HEK293 (cell line): ENCODE measurements around the gene MLLT6.

Experiments used
- CTCF ChIA-PET: fragments of 350-600 bp; formaldehyde crosslinking; extraction: SDS; loops from one replicate; lab custom pipeline; 2021; ENCODE audit warnings: antibody characterized with exemption; lab: Yijun Ruan, JAX
- POLR2A ChIA-PET: fragments of 300-600 bp; formaldehyde crosslinking; extraction: SDS; loops from one replicate; lab custom pipeline; 2020; ENCODE audit warnings: antibody characterized with exemption, inconsistent platforms; lab: Yijun Ruan, JAX
- H3K27ac ChIP-seq: fragments of 200-500 bp; sonication (Bioruptor generic); 2 replicates; pipeline ENCODE4 v1.5.1; 2014; ENCODE audit warnings: low read depth, low read length, control low read depth, inconsistent platforms; ENCODE audit errors: extremely low read depth
- H3K36me3 ChIP-seq, 2 experiments: fragments of 200-500 bp in 1 of 2; sonication (Bioruptor generic) in 1 of 2; 1 replicate in 1 of 2; 2 replicates in 1 of 2; pipeline ENCODE4 v1.5.1; 2014 to 2017; ENCODE audit warnings: inconsistent platforms in 2 of 2, low read length in 2 of 2; ENCODE audit not compliant: control insufficient read depth in 2 of 2, insufficient read depth in 1 of 2
- H3K4me1 ChIP-seq: fragments of 200-500 bp; sonication (Bioruptor generic); 2 replicates; pipeline ENCODE4 v1.5.1; 2014; ENCODE audit warnings: mild to moderate bottlenecking, low read length, inconsistent platforms; ENCODE audit not compliant: control insufficient read depth, insufficient read depth
- H3K4me3 ChIP-seq: 2 replicates; pipeline ENCODE4 v1.5.1; 2011; ENCODE audit warnings: low read depth, mild to moderate bottlenecking, control low read depth, low read length, moderate library complexity
- H3K9me3 ChIP-seq: fragments of 200-500 bp; sonication (Bioruptor generic); 2 replicates; pipeline ENCODE4 v1.5.1; 2014; ENCODE audit warnings: low read depth, low read length, inconsistent platforms; ENCODE audit not compliant: control insufficient read depth, insufficient read depth
- GFI1B ChIP-seq: fragments of 450-650 bp; formaldehyde crosslinking; IDR thresholded peaks from 2 replicates; pipeline ENCODE4 v1.5.1; 2016; ENCODE audit warnings: missing biosample characterization, missing genetic modification characterization
- KLF1 ChIP-seq: fragments of 450-650 bp; formaldehyde crosslinking; IDR thresholded peaks from 2 replicates; pipeline ENCODE4 v1.5.1; 2016; ENCODE audit warnings: missing biosample characterization, missing genetic modification characterization
- RBAK ChIP-seq: fragments of 450-650 bp; formaldehyde crosslinking; IDR thresholded peaks from 2 replicates; pipeline ENCODE4 v1.5.1; 2016; ENCODE audit warnings: missing biosample characterization, missing genetic modification characterization
- SCRT2 ChIP-seq: fragments of 450-650 bp; formaldehyde crosslinking; IDR thresholded peaks from 2 replicates; pipeline ENCODE4 v1.5.1; 2016; ENCODE audit warnings: missing biosample characterization, missing genetic modification characterization
- SP2 ChIP-seq: fragments of 450-650 bp; formaldehyde crosslinking; IDR thresholded peaks from 2 replicates; pipeline ENCODE4 v1.5.1; 2016; ENCODE audit warnings: missing biosample characterization, missing genetic modification characterization
- SP7 ChIP-seq: fragments of 450-650 bp; formaldehyde crosslinking; IDR thresholded peaks from 2 replicates; pipeline ENCODE4 v1.5.1; 2016; ENCODE audit warnings: missing biosample characterization, missing genetic modification characterization
- ZBTB17 ChIP-seq: fragments of 450-650 bp; formaldehyde crosslinking; IDR thresholded peaks from 2 replicates; pipeline ENCODE4 v1.5.1; 2016; ENCODE audit warnings: missing biosample characterization, missing genetic modification characterization
- ZIC2 ChIP-seq: fragments of 450-650 bp; formaldehyde crosslinking; IDR thresholded peaks from 2 replicates; pipeline ENCODE4 v1.5.1; 2016; ENCODE audit warnings: missing biosample characterization, missing genetic modification characterization
- ZNF138 ChIP-seq: fragments of 450-650 bp; formaldehyde crosslinking; IDR thresholded peaks from 2 replicates; pipeline ENCODE4 v1.5.1; 2016; ENCODE audit warnings: missing biosample characterization, missing genetic modification characterization, borderline replicate concordance
- ZNF221 ChIP-seq: fragments of 450-650 bp; formaldehyde crosslinking; IDR thresholded peaks from 2 replicates; pipeline ENCODE4 v1.5.1; 2017; ENCODE audit warnings: missing biosample characterization, missing genetic modification characterization, borderline replicate concordance
- ZNF394 ChIP-seq: fragments of 450-650 bp; formaldehyde crosslinking; IDR thresholded peaks from 2 replicates; pipeline ENCODE4 v1.5.1; 2016; ENCODE audit warnings: missing biosample characterization, missing genetic modification characterization, mild to moderate bottlenecking, moderate library complexity, borderline replicate concordance
- ZNF416 ChIP-seq: fragments of 450-650 bp; formaldehyde crosslinking; IDR thresholded peaks from 2 replicates; pipeline ENCODE4 v1.5.1; 2016; ENCODE audit warnings: missing biosample characterization, missing genetic modification characterization
- ZNF514 ChIP-seq: fragments of 450-650 bp; formaldehyde crosslinking; IDR thresholded peaks from 2 replicates; pipeline ENCODE4 v1.5.1; 2016; ENCODE audit warnings: missing biosample characterization, missing genetic modification characterization
- ZNF521 ChIP-seq: fragments of 450-650 bp; formaldehyde crosslinking; IDR thresholded peaks from 2 replicates; pipeline ENCODE4 v1.5.1; 2017; ENCODE audit warnings: missing biosample characterization, mild to moderate bottlenecking, missing genetic modification characterization
- ZNF544 ChIP-seq: fragments of 450-650 bp; formaldehyde crosslinking; IDR thresholded peaks from 2 replicates; pipeline ENCODE4 v1.5.0; 2017; ENCODE audit warnings: missing biosample characterization, missing genetic modification characterization
- ZNF548 ChIP-seq: fragments of 450-650 bp; formaldehyde crosslinking; IDR thresholded peaks from 2 replicates; pipeline ENCODE4 v1.5.1; 2016; ENCODE audit warnings: missing biosample characterization, missing genetic modification characterization
- ZNF621 ChIP-seq: fragments of 450-650 bp; formaldehyde crosslinking; IDR thresholded peaks from 2 replicates; pipeline ENCODE4 v1.5.1; 2017; ENCODE audit warnings: missing biosample characterization, missing genetic modification characterization
- ZNF677 ChIP-seq: fragments of 450-650 bp; IDR thresholded peaks from 2 replicates; pipeline ENCODE4 v1.5.0; 2018; ENCODE audit warnings: missing biosample characterization, mild to moderate bottlenecking, missing genetic modification characterization, moderate library complexity
- ZNF777 ChIP-seq: fragments of 450-650 bp; formaldehyde crosslinking; IDR thresholded peaks from 2 replicates; pipeline ENCODE4 v1.5.1; 2017; ENCODE audit warnings: missing biosample characterization, missing genetic modification characterization, borderline replicate concordance
- ZNF843 ChIP-seq: fragments of 450-650 bp; formaldehyde crosslinking; IDR thresholded peaks from 2 replicates; pipeline ENCODE4 v1.5.1; 2016; ENCODE audit warnings: missing biosample characterization, missing genetic modification characterization
- TF ChIP-seq, protein P1 (sequence below): fragments of 450-650 bp; formaldehyde crosslinking; IDR thresholded peaks from 2 replicates; pipeline ENCODE4 v1.5.1; 2017; ENCODE audit warnings: missing biosample characterization, missing genetic modification characterization
- TF ChIP-seq, protein P2 (sequence below): fragments of 450-650 bp; formaldehyde crosslinking; IDR thresholded peaks from 2 replicates; pipeline ENCODE4 v1.5.1; 2017; ENCODE audit warnings: missing biosample characterization, missing genetic modification characterization
- TF ChIP-seq, protein P3 (sequence below): fragments of 450-650 bp; formaldehyde crosslinking; IDR thresholded peaks from 2 replicates; pipeline ENCODE4 v1.5.1; 2016; ENCODE audit warnings: missing biosample characterization, missing genetic modification characterization, borderline replicate concordance
- TF ChIP-seq, protein P4 (sequence below): fragments of 450-650 bp; IDR thresholded peaks from 2 replicates; pipeline ENCODE4 v1.5.1; 2018; ENCODE audit warnings: missing biosample characterization, mild to moderate bottlenecking, missing genetic modification characterization

The MLLT6 gene

DNA sequence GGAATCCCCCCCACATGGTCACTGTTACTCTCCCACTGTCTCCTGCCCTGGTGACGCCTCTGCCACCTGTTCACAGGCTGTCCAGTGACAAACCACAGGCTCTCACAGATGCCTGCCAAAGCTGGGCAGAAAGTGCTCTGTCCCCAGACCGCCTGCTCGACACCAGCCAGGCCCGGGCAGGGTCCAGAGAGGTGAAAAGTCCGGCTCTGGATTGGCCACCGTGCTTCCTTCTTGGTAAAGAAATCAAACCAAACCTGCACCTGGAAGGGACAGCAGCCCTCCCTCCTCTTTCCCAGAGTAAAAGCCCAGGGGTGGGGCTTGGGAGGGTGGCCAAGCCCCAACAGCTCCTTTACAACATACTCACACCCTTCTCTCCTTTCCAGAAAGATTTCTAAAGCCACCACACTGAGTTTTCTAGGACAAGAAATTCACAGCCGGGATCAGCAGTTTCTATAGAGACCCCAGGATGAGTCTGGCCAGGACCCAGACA lies 36.9 kb downstream of the MLLT6 start:
- no peak for TF ChIP-seq SP2
- TF ChIP-seq KLF1 (tag by site-specific recombination), result peak; percentile 29; the same call in 1 of the 2 replicates
- TF ChIP-seq SCRT2 (tag by site-specific recombination), result peak; percentile 49; the same call in 1 of the 2 replicates
- Histone ChIP-seq H3K27ac (peak overlapping the region; percentile 19; the same call in 1 of the 2 replicates), H3K4me3 (no peak overlapping the region), H3K9me3 (no peaks in the 10 kb centered on the region), H3K4me1 (peaks cover 36% of the 10 kb centered on the region), H3K36me3 (peaks cover 8 to 34% of the 10 kb centered on the region in 2 experiments; a peak in 2 of 3 replicates)
- ChIA-PET POLR2A (interaction anchor here (1.2 kb wide), 1 partner anchor 11 kb away, joined by 4 read pairs; no protein-coding TSS in a partner anchor), CTCF (no interaction called here)

DNA sequence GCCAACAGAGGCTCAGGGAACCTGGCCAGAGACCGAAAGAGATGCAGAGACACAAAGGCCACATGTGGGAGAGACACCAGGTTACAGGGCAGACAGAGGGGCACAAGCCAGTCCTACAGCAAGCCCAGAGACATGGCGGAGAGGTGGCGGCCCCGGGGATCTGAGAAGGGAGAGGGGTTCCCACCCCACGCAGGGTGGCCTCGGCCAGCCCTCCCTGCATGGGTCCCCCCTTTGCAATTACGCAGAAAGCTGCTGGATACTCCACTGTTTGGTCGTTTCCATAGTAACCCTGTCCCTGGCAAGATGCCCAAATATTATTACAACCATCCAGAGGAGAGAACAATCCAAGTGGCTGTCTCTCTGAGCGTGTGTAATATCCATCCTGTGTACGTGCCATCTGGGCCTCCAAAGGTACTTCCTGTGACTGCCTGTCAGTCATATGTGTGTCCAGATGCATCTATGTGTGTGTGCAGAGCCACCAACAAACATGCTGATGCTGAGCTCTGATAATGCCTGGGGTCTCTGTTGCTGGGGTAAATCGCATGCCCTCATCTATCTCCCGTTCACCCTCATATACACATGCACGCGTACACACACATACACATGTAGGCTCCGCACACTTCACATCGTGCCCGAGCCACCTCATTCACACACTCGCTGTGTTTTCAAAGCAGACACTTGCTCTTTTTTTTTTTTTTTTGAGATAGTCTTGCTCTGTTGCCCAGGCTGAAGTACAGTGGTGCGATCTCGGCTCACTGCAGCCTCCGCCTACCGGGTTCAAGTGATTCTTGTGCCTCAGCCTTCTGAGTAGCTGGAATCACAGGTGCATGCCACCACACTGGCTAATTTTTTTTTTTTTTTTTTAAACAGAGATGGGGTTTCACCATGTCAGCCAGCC lies 37.6 kb downstream of the MLLT6 start:
- Histone ChIP-seq H3K4me1 (peaks cover 36% of the 10 kb centered on the region), H3K27ac (0 out of 2 replicates have a peak overlapping the region, but pooled peaks have one; percentile 19), H3K36me3 (peaks cover 1 to 28% of the 10 kb centered on the region in 2 experiments; a peak in 2 of 3 replicates), H3K4me3 (no peak overlapping the region), H3K9me3 (no peaks in the 10 kb centered on the region)
- ChIA-PET POLR2A (interaction anchor here (1.0 to 1.3 kb wide), 3 partner anchors 11 to 56 kb away, joined by 4 to 8 read pairs (median 4); no protein-coding TSS in a partner anchor), CTCF (interaction anchor here (4.6 kb wide), 1 partner anchor 8 kb away, joined by 47 read pairs; no protein-coding TSS in a partner anchor)
- TF ChIP-seq SP7 (tag by site-specific recombination) (no peak), SP2 (peak; percentile 13; the same call in 1 of the 2 replicates), ZNF548 (no peak), ZBTB17 (tag by site-specific recombination) (peak; percentile 70), ZNF677 (tag by site-specific recombination) (no peak), ZNF221 (tag by site-specific recombination) (no peak), ZNF621 (tag by site-specific recombination) (no peak), GFI1B (tag by site-specific recombination) (no peak), ZNF777 (no peak), RBAK (tag by site-specific recombination) (no peak), KLF1 (tag by site-specific recombination) (peak; percentile 6; the same call in 1 of the 2 replicates), ZNF394 (tag by site-specific recombination) (peak; percentile 55; the same call in 1 of the 2 replicates), ZIC2 (tag by site-specific recombination) (peak; percentile 77), ZNF544 (tag by site-specific recombination) (no peak), ZNF416 (tag by site-specific recombination) (no peak), ZNF843 (tag by site-specific recombination) (no peak), ZNF514 (no peak), ZNF521 (tag by site-specific recombination) (no peak), ZNF138 (no peak)
- TF ChIP-seq, protein P1, sequence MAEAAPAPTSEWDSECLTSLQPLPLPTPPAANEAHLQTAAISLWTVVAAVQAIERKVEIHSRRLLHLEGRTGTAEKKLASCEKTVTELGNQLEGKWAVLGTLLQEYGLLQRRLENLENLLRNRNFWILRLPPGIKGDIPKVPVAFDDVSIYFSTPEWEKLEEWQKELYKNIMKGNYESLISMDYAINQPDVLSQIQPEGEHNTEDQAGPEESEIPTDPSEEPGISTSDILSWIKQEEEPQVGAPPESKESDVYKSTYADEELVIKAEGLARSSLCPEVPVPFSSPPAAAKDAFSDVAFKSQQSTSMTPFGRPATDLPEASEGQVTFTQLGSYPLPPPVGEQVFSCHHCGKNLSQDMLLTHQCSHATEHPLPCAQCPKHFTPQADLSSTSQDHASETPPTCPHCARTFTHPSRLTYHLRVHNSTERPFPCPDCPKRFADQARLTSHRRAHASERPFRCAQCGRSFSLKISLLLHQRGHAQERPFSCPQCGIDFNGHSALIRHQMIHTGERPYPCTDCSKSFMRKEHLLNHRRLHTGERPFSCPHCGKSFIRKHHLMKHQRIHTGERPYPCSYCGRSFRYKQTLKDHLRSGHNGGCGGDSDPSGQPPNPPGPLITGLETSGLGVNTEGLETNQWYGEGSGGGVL (tag by site-specific recombination), result 0 out of 2 replicates have a peak, but pooled peaks have one; percentile 13
- TF ChIP-seq, protein P2, sequence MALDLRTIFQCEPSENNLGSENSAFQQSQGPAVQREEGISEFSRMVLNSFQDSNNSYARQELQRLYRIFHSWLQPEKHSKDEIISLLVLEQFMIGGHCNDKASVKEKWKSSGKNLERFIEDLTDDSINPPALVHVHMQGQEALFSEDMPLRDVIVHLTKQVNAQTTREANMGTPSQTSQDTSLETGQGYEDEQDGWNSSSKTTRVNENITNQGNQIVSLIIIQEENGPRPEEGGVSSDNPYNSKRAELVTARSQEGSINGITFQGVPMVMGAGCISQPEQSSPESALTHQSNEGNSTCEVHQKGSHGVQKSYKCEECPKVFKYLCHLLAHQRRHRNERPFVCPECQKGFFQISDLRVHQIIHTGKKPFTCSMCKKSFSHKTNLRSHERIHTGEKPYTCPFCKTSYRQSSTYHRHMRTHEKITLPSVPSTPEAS, result 0 out of 2 replicates have a peak, but pooled peaks have one; percentile 17
- TF ChIP-seq, protein P3, sequence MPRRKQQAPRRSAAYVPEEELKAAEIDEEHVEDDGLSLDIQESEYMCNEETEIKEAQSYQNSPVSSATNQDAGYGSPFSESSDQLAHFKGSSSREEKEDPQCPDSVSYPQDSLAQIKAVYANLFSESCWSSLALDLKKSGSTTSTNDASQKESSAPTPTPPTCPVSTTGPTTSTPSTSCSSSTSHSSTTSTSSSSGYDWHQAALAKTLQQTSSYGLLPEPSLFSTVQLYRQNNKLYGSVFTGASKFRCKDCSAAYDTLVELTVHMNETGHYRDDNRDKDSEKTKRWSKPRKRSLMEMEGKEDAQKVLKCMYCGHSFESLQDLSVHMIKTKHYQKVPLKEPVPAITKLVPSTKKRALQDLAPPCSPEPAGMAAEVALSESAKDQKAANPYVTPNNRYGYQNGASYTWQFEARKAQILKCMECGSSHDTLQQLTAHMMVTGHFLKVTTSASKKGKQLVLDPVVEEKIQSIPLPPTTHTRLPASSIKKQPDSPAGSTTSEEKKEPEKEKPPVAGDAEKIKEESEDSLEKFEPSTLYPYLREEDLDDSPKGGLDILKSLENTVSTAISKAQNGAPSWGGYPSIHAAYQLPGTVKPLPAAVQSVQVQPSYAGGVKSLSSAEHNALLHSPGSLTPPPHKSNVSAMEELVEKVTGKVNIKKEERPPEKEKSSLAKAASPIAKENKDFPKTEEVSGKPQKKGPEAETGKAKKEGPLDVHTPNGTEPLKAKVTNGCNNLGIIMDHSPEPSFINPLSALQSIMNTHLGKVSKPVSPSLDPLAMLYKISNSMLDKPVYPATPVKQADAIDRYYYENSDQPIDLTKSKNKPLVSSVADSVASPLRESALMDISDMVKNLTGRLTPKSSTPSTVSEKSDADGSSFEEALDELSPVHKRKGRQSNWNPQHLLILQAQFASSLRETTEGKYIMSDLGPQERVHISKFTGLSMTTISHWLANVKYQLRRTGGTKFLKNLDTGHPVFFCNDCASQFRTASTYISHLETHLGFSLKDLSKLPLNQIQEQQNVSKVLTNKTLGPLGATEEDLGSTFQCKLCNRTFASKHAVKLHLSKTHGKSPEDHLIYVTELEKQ (tag by site-specific recombination), result 0 out of 2 replicates have a peak, but pooled peaks have one; percentile 35
- TF ChIP-seq, protein P4, sequence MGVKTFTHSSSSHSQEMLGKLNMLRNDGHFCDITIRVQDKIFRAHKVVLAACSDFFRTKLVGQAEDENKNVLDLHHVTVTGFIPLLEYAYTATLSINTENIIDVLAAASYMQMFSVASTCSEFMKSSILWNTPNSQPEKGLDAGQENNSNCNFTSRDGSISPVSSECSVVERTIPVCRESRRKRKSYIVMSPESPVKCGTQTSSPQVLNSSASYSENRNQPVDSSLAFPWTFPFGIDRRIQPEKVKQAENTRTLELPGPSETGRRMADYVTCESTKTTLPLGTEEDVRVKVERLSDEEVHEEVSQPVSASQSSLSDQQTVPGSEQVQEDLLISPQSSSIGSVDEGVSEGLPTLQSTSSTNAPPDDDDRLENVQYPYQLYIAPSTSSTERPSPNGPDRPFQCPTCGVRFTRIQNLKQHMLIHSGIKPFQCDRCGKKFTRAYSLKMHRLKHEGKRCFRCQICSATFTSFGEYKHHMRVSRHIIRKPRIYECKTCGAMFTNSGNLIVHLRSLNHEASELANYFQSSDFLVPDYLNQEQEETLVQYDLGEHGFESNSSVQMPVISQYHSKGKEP (tag by site-specific recombination), result peak; percentile 38; the same call in 1 of the 2 replicates
